GM13977 (cell line): ENCODE results near the gene UPF2.

Experiments
- DNase-seq: peaks from one replicate; pipeline ENCODE4 v3.0.0; 2012; ENCODE audit warnings: low spot score
- in situ Hi-C: fragments of 300-500 bp; cut with MboI; formaldehyde crosslinking; loops from one replicate; pipeline ENCODE4 v1.12.0; 2022; ENCODE audit warnings: low sequenced_read_pairs, low pct_unique_long_range_greater_than_20kb, mixed read lengths, inconsistent platforms; ENCODE audit not compliant: unreplicated experiment
- TF ChIP-seq, protein P1 (sequence below): IDR thresholded peaks from 2 replicates; pipeline ENCODE4 v1.5.1; 2012; ENCODE audit warnings: mild to moderate bottlenecking, control low read depth; ENCODE audit not compliant: insufficient read depth; ENCODE audit errors: extremely low read depth, missing control alignments

UPF2 gene

DNA sequence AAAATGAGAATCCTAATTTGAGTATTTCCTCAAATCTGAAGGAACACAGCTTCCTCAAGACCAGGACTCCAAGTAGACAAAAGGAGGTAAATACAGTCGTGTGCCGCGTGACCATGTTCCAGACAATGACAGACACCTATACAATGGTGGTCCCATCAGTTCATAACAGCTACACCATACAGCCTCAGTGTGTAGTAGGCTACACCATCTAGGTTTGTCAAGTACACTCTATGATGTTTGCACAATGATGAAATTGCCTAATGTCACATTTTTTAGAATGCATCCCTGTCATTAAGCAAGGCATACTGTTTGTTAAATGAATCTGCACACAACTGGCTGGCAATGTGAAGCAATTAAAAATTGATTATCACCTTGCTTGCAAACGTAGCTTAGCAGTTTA is 111.6 kb downstream of the UPF2 start:
- TF ChIP-seq, protein P1, sequence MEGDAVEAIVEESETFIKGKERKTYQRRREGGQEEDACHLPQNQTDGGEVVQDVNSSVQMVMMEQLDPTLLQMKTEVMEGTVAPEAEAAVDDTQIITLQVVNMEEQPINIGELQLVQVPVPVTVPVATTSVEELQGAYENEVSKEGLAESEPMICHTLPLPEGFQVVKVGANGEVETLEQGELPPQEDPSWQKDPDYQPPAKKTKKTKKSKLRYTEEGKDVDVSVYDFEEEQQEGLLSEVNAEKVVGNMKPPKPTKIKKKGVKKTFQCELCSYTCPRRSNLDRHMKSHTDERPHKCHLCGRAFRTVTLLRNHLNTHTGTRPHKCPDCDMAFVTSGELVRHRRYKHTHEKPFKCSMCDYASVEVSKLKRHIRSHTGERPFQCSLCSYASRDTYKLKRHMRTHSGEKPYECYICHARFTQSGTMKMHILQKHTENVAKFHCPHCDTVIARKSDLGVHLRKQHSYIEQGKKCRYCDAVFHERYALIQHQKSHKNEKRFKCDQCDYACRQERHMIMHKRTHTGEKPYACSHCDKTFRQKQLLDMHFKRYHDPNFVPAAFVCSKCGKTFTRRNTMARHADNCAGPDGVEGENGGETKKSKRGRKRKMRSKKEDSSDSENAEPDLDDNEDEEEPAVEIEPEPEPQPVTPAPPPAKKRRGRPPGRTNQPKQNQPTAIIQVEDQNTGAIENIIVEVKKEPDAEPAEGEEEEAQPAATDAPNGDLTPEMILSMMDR = no peak
- DNase-seq = no peak
- in situ Hi-C loops = no loop called here

DNA sequence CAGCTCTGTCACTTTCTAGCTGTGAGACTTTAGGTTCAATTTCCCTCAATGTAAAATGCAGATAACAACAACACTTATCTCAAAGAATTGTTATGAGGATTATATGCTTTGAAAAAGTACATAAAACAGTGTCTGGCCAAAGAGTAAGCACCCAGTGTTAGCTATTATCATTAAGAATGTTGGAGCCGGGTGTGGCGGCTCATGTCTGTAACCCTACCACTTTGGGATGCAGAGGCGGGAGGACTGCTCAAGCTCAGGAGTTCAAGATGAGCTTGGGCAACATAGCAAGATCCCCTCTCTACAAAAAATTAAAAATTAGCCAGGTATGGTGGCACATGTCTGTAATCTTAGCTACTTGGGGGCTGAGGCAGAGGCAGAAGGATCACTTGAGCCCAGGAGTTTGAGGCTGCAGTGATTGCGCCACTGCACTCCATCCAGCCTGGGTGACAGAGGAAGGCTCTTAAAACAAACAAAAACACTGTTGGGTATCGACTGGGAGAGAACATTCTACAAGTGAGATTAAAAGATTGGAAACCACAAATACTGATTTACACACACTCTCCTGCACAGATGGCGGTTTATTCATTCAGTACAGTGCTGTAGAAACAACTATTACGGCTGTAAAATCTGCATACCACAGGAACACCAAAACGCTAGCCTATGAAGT is 112.2 kb downstream of the UPF2 start:
- DNase-seq = no peak
- in situ Hi-C loops = no loop called here

DNA sequence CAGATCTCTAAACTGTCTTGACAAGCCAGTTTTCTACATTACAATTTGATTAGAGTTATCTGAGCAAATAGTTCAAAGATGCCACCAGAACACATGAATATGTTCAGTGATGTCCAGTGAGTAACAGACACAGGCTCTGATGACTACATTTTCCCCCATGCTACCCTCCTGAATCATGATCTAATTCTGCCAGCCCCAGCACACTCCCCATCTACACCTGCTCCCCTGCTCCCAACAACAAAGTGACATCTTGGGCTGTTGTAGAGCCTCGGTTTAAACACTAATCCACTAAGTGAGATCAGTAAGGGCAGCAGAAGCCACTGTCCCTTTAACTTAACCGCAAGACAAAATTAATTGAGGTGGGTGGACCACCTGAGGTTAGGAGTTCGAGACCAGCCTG is 114.9 kb downstream of the UPF2 start:
- DNase-seq = no peak
- in situ Hi-C loops = no loop called here
- TF ChIP-seq, protein P1 = no peak

More for the DNA sequence above, 112.2 kb downstream of the UPF2 start:
- TF ChIP-seq, protein P1 = no peak

DNA sequence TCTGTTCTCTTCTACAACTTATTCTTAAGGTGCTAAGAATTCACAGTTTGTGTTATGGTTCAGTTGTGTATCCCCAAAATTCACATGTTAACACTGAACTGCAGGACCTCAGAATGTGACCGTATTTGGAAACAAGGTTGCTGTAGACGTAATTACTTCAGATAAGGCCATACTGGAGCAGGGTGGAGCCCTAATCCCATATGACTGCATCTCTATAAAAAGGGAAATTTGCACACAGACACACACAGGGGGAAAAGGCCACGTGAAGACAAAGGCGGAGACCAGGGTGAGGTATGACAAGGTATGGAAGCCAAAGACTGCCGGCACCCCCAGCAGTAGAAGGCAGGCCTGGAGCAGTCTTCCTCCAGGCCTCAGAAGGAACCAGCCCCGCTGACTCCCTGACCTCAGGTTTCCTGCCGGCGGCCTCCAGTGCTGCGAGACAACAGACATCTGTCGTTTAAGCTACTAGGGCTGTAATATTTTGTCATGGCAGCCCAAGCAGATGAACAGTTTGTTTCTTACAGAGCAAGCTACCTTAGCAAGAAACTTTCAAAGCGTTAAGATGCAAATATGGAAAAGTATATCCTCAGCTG is 120.7 kb downstream of the UPF2 start:
- DNase-seq = no peak
- TF ChIP-seq, protein P1 = no peak
- in situ Hi-C loops = no loop called here

DNA sequence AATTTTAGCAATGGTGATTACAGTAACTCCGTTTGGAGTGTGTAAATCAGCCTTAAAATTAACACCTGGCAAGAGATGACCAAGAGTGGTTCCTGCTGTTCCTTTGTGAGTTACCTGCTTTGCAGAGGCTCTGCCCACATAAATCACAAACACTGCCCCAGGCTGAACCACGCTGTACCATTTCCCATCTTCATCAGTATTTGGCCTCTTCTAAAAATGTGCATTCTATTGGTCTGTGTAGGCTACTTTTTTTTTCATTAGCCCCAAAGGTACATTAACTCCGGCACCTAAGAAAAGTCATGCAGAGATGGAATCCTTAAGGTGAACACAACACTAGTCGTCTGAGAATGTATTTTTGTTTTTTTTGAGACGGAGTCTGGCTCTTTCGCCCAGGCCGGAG is 123.3 kb downstream of the UPF2 start:
- DNase-seq = no peak
- TF ChIP-seq, protein P1 = no peak
- in situ Hi-C loops = no loop called here

DNA sequence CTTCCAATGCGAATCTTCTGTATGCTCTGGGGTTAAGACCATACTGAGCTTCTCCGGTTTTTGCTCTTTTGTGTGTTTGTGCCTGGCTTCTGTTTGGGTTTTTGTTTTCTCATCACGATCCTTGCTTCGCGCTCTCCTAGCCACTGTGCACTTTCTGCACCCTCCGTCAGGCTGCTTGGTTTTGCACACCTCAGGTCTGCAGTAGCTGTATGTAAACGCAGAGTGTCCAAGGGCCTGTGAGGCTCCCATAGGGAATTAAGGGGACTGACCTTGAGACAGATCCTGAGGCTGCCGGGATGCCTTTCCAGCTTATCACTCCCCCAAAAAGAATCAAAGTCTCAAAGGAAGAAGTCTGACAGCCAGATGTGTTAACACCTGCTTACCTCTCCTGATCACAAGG is 124.2 kb downstream of the UPF2 start:
- TF ChIP-seq, protein P1 = no peak
- DNase-seq = no peak
- in situ Hi-C loops = no loop called here
